RKO (cell line): ENCODE results near the gene DPYSL4.

Source experiments
- DNase-seq: peaks from one replicate; pipeline ENCODE4 v3.0.0-alpha.2; 2016; ENCODE audit warnings: low spot score

Gene DPYSL4

GRCh38 chr10:132163826-132164515, 22.8 kb upstream of the DPYSL4 start:
- no peak for DNase-seq

DNA sequence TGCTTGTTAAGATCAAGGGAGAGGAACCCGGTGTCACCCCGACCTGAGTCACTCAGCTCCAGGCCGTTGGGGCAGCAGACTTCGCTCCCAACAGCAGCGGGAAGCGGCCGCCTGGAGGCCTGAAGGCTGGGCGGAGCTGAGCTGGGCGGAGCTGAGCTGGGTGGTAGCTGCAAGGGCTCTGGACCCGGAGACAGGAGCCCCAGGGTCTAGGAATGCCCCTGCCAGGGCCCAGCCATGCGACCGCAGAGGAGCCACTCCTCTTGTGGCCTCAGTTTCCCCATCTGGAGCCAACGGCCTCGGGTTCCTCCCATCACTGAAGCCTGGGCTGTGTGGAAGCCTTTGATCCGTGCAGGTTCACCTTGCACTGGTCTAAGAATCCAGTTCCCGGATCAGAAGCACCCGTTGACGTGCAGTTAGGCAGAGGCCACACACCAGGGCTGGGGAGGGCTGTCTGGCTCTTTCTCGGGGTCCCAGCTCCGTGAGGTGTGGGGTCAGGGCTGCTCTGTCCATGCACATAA, 21.9 kb upstream of the DPYSL4 start:
- DNase-seq: no peak

DNA sequence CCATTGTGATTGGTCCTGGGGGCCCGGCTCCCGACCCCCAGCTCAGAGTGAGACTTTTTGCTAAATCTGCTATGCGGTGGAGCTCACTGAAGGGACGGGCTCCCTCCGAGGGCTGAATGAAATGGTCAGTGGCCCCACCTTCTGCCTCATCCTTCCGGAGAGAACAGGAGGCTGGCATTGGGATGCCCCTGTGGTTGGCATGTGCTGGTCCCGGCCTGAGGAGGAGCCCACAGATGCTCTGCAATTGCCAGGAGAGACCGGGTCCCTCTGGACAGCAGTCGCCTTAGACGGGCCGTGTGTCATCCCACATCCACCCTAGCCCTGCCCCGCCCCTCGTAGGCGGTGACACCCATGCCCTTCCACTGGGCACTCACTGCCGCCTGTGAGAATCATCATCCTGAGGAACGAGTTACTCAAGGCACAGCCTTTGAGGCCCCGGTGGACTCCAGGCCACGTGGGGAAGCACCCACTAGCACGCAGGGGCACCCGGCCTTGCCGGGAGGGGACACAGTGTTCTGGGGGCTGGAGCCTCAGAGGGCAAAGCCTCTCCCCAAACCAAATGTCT, 21.2 kb upstream of the DPYSL4 start:
- no peak for DNase-seq

GRCh38 chr10:132166216-132166950, 20.4 kb upstream of the DPYSL4 start:
- DNase-seq: no peak

DNA sequence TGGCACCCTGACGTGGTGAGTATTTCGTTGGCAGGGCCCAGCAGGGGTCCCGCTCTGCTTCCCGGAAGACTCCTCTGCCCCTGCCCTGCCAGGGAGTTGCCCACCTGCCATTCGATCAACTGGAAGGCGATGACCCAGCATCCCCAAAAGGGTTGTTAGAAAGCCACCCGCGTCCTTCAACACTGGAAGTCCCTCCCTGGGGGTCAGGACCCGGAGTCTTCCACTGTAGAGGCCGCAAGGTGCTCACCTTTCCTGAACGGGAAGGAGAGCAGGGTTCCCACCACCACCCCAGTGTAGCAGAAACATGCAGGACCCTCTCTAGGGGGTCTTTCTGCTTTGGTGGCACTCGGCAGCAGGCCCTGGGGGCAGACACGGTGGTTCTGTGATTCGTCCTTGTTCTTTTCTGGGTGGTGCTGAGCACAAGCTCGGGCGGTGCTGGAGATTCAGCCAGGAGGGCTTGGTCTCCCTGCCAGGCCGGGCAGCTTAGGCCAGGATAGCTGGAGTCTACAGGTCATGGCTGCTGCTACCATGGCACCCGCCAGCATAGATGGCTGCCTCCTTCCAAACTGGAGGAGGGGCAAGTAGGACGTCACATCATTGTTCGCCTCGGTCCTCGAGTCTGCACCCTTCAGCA, 19.6 kb upstream of the DPYSL4 start:
- no peak for DNase-seq

GRCh38 chr10:132167976-132168375, 18.8 kb upstream of the DPYSL4 start:
- no peak for DNase-seq

GRCh38 chr10:132168571-132169030, 18.1 kb upstream of the DPYSL4 start:
- no peak for DNase-seq

DNA sequence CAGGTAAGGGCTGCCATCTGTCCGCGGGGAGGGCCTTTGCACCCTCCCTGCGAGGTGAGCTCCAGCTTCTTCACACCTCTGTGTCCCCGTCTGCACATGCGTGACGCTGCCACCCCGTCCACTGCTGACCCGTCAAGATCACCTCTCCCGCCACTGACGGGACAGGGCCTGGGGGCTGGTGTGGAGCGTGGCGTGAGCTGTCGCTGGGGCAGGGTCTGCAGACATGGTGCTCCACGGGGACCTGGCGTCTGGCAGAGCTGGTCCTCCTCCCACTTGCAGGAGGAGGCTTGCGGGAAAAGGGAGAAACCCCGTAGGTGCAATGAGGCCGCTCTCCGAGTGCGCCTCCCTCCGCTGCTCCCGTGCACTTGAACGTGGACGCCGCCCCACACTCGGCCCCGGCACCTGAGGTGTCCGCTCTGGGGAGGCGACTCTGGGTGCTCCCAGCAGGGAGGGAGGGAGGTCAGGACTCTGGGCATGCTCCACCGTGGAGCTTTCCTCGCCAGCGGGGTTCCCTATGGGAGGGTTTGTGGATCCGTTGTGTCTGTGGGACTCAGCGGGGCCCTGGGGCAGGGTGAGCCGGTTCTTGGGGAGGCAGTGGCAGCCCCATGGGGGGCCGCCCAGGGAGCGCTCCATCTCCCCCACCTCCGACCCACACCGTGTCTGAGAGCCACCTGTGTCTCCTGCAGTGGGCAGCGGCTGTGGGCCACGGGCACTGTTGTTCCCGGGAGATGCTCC, 17.6 kb upstream of the DPYSL4 start:
- DNase-seq: no peak

- no peak for DNase-seq
Observed at GRCh38 chr10:132169766-132170560, 16.8 kb upstream of the DPYSL4 start.

DNA sequence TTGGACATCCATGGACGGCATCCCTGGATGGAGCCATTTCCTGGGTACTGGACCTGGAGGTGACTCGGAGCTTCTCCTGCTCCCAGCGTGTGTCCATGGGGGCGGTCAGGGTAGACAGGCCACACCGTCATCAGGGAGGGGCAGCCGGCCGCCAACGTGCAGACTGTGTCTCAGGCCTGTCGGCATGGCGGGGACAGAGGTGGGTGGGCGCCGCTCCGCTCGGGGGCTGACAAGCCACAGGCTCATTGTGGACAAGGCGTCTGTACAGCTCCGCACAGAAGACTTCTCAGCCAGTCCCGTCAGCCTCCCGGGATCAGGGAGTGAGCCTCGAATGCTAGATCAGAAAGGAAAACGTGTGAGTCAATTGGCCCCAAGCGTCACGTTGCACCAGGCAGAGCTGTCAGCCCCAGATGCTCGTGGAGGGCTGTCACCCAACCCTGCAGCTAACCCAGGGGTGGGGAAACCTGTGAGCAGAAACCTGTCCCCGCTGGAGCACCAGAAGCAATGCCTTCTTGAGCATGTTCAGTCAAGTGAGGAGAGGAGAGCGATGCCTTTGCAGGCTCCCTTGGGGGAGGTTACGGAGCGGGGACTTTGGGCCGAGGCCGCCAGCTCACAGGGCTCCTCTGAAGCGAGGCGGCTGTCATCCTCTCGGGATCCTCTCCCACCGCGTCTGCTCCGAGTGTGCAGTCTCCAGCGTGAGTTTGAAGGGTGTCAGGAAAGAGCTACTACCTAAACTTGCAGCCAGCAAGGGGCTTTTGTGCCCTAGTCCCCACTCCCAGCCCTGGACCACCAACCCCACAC, 16.0 kb upstream of the DPYSL4 start:
- DNase-seq: no peak

DNA sequence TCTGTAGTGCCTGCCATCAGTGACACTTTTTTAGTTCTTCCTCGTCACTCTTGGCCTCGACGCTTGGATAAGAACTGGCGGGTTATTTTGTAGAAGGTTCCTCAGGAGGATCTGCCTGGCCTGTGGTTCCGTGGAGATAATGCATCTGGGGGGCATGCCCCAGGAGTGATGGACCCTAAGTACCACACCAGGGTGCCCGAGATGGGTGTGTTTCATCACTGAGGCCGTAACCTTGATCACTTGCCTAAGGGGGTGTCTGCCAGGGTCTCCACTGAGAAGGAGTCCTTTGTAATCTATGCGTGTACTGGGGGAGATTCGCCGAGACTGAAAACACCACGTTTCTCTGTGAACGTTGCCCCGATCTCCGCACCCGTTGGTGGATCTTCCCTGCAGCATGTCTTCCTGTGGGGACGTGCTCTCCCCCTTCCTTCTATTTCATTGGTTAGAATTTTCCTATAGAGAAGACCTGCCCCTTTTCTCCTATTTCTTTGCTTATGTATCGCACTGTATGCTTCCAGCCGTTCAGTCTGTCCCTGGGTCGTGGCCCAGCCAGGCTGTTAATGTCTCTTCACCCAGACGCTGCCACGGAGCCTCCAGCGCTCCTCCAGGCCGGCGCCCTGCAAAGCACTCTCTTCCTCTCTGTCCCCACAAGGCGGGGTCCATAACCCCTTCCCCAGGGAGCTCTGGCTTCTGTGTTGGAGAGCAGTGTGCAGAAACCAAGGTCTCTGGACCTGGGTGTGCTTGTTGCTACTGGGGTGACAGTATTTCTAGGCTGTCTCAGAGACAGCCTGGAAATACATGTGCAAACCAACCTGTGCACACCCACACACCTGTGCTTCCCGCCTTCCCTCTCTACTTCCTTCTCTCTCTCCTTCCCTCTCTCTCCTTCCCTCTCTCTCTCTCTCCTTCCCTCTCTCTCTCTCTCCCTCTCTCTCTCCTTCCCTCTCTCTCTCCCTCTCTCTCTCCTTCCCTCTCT, 14.4 kb upstream of the DPYSL4 start:
- DNase-seq: no peak

- DNase-seq: no peak
Observed at GRCh38 chr10:132173185-132173584, 13.6 kb upstream of the DPYSL4 start.

DNA sequence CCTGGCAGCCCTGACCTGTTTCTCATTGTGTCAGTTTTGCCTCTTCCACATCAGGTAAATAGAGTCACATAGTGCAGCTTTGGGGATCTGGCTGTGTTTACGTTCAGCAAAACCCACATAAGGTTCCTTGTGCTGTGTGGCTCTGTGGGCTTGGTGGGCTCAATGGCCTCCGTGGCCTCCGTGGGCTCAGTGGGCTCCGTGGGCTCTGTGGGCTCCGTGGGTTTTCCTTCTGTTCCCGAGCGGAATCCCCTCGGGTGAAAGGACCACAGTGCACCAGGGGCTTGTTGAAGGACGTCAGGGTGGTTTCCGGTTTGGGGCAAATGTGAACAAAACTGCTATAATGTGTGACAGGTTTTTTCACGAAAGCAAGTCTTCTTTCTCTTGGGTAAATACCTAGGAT, 12.5 kb upstream of the DPYSL4 start:
- DNase-seq: no peak

DNA sequence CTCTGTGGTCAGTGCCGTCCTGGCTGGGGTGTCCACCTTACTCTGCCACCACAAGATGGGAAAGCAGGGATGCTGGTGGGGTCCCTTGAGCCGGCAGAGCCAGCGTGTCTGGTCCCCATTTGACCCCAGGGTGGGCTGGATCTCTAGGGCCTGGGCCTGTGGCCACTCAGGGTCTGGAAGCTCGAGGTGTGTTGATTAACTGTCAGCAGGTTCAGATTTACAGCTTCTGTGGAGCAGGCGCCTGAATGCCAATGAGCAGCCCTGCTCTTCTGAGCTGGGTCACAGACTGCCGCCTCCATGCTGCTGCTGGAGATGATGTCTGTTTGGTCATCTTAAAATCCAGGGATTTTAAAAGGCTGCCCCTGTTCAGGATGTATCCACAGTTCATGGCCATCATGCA, 11.3 kb upstream of the DPYSL4 start:
- DNase-seq: no peak

- DNase-seq: no peak
Observed at GRCh38 chr10:132175907-132176581, 10.7 kb upstream of the DPYSL4 start.

- no peak for DNase-seq
Observed at GRCh38 chr10:132176623-132177500, 9.9 kb upstream of the DPYSL4 start.

DNA sequence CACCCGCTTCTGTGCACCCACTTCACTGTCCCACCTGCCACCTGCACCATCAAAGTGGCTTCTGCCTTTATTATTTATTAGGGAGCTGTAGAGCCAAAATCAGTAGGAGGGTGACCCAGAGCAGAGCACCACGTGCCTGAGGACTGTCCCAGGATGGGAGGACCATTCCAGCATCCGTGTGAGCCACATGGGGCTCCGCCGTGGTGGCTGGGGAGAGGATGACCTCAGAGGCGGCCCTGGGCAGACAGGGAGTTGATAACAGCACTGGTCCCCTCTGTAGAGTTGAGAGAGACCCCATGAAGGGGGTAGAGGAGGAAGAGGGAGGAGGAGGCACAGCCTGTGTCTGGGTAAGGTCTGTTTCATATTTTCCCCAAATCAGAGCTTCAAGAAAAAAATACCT, 8.7 kb upstream of the DPYSL4 start:
- no peak for DNase-seq
